K562 (cell line): ENCODE measurements around the gene SGMS1. TPM values are rescaled to one million over a fixed set of nuclear protein-coding genes. Genes with fewer than 3 reads are reported as not detected.
A peak's percentile ranks its signal among the peaks of the same experiment; 100 is the strongest.

Source experiments
- ARHGAP35 ChIP-seq: fragments of 450-650 bp; IDR thresholded peaks from 2 replicates; pipeline ENCODE4 v1.6.1; 2018; ENCODE audit not compliant: partially characterized antibody
- BACH1 ChIP-seq: fragments of 200-800 bp; sonication (Bioruptor generic); IDR thresholded peaks from 2 replicates; pipeline ENCODE4 v1.6.1; 2016; ENCODE audit warnings: missing genetic modification characterization, missing compliant biosample characterization
- BRD4 ChIP-seq: fragments of 200-600 bp; sonication (generic); IDR thresholded peaks from 2 replicates; pipeline ENCODE4 v1.6.1; 2017; ENCODE audit warnings: inconsistent platforms
- C11orf30 ChIP-seq: fragments of 450-650 bp; IDR thresholded peaks from 2 replicates; pipeline ENCODE4 v1.6.1; 2016; ENCODE audit warnings: low read depth, mild to moderate bottlenecking
- CHD2 ChIP-seq: IDR thresholded peaks from 2 replicates; pipeline ENCODE4 v1.6.1; 2011; ENCODE audit warnings: low read depth, low read length
- FOXJ3 ChIP-seq: sonication (generic); formaldehyde crosslinking; IDR thresholded peaks from 2 replicates; pipeline ENCODE4 v1.4.0; 2020; ENCODE audit warnings: mild to moderate bottlenecking, missing genetic modification reagents
- GMEB1 ChIP-seq: fragments of 250-450 bp; sonication (Bioruptor Pico); IDR thresholded peaks from 2 replicates; pipeline ENCODE4 v1.4.0; 2020; ENCODE audit warnings: mild to moderate bottlenecking
- HMBOX1 ChIP-seq: sonication (generic); IDR thresholded peaks from 2 replicates; pipeline ENCODE4 v1.6.1; 2016
- KDM1A ChIP-seq, 2 experiments: fragments of 450-650 bp; IDR thresholded peaks; 2 replicates each; pipeline ENCODE4 v1.6.1; 2016; ENCODE audit warnings: mild to moderate bottlenecking in 2 of 2
- NFYB ChIP-seq: IDR thresholded peaks from 2 replicates; pipeline ENCODE4 v1.6.1; 2011; ENCODE audit warnings: mild to moderate bottlenecking, moderate library complexity; ENCODE audit not compliant: insufficient read length; ENCODE audit errors: extremely low read depth
- PKNOX1 ChIP-seq: fragments of 450-650 bp; IDR thresholded peaks from 2 replicates; pipeline ENCODE4 v1.6.1; 2016
- RB1 ChIP-seq: fragments of 450-650 bp; IDR thresholded peaks from 2 replicates; pipeline ENCODE4 v1.6.1; 2017; ENCODE audit warnings: low read depth, mild to moderate bottlenecking
- RHOXF2B ChIP-seq: fragments of 250-450 bp; sonication (Bioruptor Pico); conservative IDR thresholded peaks from 2 replicates; pipeline ENCODE4 v1.5.1; 2021
- SAP30 ChIP-seq: fragments of 200-600 bp; sonication (generic); IDR thresholded peaks from 2 replicates; pipeline ENCODE4 v1.6.1; 2012; ENCODE audit warnings: borderline replicate concordance, low read depth, mild to moderate bottlenecking, moderate library complexity, low read length, control low read depth, inconsistent platforms; ENCODE audit not compliant: insufficient read depth, poor library complexity, severe bottlenecking
- TAF15 ChIP-seq: fragments of 200-400 bp; formaldehyde crosslinking; IDR thresholded peaks from 2 replicates; pipeline ENCODE4 v1.6.1; 2017; ENCODE audit warnings: mild to moderate bottlenecking, low read depth, low read length, moderate library complexity
- XRCC3 ChIP-seq: fragments of 450-650 bp; IDR thresholded peaks from 2 replicates; pipeline ENCODE4 v1.6.1; 2017; ENCODE audit warnings: mild to moderate bottlenecking, moderate library complexity
- YY1 ChIP-seq, 3 experiments: IDR thresholded peaks; 2 replicates each; pipeline ENCODE4 v1.6.1; 2011; ENCODE audit warnings: low read length in 2 of 3, mild to moderate bottlenecking in 2 of 3, moderate library complexity in 2 of 3, borderline replicate concordance in 1 of 3, control low read depth in 1 of 3, low read depth in 1 of 3; ENCODE audit not compliant: insufficient read depth in 3 of 3, insufficient replicate concordance in 2 of 3, control insufficient read depth in 1 of 3, insufficient read length in 1 of 3; ENCODE audit errors: extremely low read depth in 1 of 3
- ZBTB7A ChIP-seq: IDR thresholded peaks from 2 replicates; pipeline ENCODE4 v1.6.1; 2011; ENCODE audit warnings: low read depth, mild to moderate bottlenecking, low read length, moderate library complexity, borderline replicate concordance; ENCODE audit not compliant: control insufficient read depth
- ZBTB8A ChIP-seq: fragments of 450-650 bp; IDR thresholded peaks from 2 replicates; pipeline ENCODE4 v1.6.1; 2018; ENCODE audit warnings: mild to moderate bottlenecking, moderate library complexity; ENCODE audit not compliant: partially characterized antibody
- ZNF445 ChIP-seq: fragments of 250-450 bp; sonication (Bioruptor Pico); IDR thresholded peaks from 2 replicates; pipeline ENCODE4 v1.4.0; 2020; ENCODE audit warnings: low read depth, mild to moderate bottlenecking, moderate library complexity
- ZSCAN29 ChIP-seq: fragments of 450-650 bp; IDR thresholded peaks from 2 replicates; pipeline ENCODE4 v1.6.1; 2017
- polyA plus RNA-seq, 8 experiments: library from polyadenylated mRNA; depleted of rRNA in 4 of 8; stranded (reverse) in 5 of 8; unstranded in 3 of 8; fragments of >200 nt; fragmentation: Nextera tagmentation in 2 of 8; fragmentation: Illumina TruSeq in 1 of 8; extraction: Ambion mirVana in 2 of 8; extraction: Trizol in 1 of 8; gene quantifications; 2 replicates each; pipeline versions ENCODE4 v1.2.1 to v1.2.3, GENCODE V29; 2011 to 2014; ENCODE audit warnings: inconsistent platforms in 1 of 8, missing spikeins in 1 of 8
- total RNA-seq, 7 experiments: library from RNA; depleted of rRNA in 6 of 7; stranded (reverse); fragments of >200 nt in 6 of 7; fragmentation: Illumina TruSeq in 2 of 7; extraction: Trizol in 2 of 7; gene quantifications; 2 replicates each; pipeline versions ENCODE4 v1.2.1 to v1.2.3, GENCODE V29; 2011 to 2021; ENCODE audit warnings: low replicate concordance in 1 of 7
- TF ChIP-seq, protein P1 (sequence below): fragments of 450-650 bp; IDR thresholded peaks from 2 replicates; pipeline ENCODE4 v1.6.1; 2016; ENCODE audit warnings: low read depth, mild to moderate bottlenecking, moderate library complexity

SGMS1 gene
- total and polyA plus RNA-seq, 9 of the 15 experiments (the other 6 are each of a cell fraction or from before 2014, with no cell fraction given) = 22.6 to 232 (median 82.2) TPM

DNA sequence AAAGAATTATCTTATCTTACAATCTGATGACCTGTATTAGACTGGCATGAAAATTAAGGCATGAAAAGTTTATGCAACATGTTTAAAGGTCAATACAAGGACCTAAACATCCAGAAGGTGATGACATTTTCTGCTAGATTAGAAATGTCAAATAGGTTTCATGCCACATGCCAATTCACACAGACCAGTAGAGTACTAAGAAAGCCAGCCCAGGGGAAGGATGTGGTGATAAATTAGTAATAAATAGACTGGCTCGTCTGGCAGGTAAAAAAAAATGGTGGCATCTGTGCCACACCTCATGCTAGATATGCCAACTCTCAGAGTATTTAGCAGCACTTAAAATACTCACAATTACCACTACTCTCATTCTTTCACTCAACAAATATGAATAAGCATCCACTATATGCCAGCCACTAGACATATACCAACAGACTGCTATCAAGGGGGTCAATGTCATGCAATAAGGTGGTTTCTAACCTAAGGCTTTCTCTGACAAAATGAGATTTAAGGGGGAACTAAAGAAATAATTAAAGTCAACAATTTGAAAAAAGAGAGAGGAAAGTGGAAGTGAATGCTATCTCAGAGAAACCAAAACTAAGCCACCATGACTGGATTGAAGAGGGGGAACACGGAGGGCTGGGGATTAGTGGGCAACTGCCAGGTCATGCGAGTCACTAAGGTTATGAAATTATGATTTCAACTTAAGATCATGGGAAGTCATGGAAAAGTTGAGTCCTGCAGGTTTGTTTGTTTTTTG, 83.5 kb downstream of the SGMS1 start (continued):
- TF ChIP-seq HMBOX1 (peak; percentile 51; the same call in 1 of the 2 replicates), ZBTB7A (no peak), CHD2 (no peak), XRCC3 (no peak), TAF15 (no peak), ZNF445 (CRISPR knock-in tag) (no peak), RB1 (no peak), BACH1 (tag) (no peak), SAP30 (no peak), FOXJ3 (CRISPR knock-in tag) (no peak), PKNOX1 (no peak), ZSCAN29 (no peak), GMEB1 (no peak), ARHGAP35 (no peak), NFYB (no peak), BRD4 (no peak), YY1 (IDR thresholded peaks at IDR 0.05; ENCODE audit: borderline replicate concordance in 1 of 3, control insufficient read depth in 1 of 3, extremely low read depth in 1 of 3, insufficient read depth in 3 of 3, insufficient read length in 1 of 3, insufficient replicate concordance in 2 of 3, low read depth in 1 of 3, low read length in 2 of 3) (peak in 1 of 3 experiments; percentile 13), ZBTB8A (no peak), RHOXF2B (CRISPR knock-in tag) (no peak), KDM1A (IDR thresholded peaks at IDR 0.05) (peak in 1 of 2 experiments; percentile 16; a peak in 1 of 4 replicates), C11orf30 (no peak)
- TF ChIP-seq, protein P1, sequence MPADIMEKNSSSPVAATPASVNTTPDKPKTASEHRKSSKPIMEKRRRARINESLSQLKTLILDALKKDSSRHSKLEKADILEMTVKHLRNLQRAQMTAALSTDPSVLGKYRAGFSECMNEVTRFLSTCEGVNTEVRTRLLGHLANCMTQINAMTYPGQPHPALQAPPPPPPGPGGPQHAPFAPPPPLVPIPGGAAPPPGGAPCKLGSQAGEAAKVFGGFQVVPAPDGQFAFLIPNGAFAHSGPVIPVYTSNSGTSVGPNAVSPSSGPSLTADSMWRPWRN = no peak
